Common myeloid progenitor, CD34-positive (primary cell): ENCODE results near the gene TTC7B.
A peak's percentile ranks its signal among the peaks of the same experiment; 100 is the strongest.

Experiments
- CTCF ChIA-PET: fragments of 350-600 bp; sonication (Branson Sonifier 250); formaldehyde crosslinking; loops from one replicate; lab custom pipeline; 2021; ENCODE audit warnings: antibody characterized with exemption; lab: Charles Lee
- POLR2A ChIA-PET: fragments of 350-600 bp; sonication (Branson Sonifier 250); formaldehyde crosslinking; loops from one replicate; lab custom pipeline; 2021; ENCODE audit warnings: antibody characterized with exemption; lab: Charles Lee
- DNase-seq, 3 donors: peaks; one replicate each; pipeline versions ENCODE4 v3.0.0 to v3.0.0-alpha.2; 2013
- H3K27ac ChIP-seq, 2 experiments: 1 replicate in 1 of 2; 2 replicates in 1 of 2; pipeline ENCODE4 v1.7.0; 2013; ENCODE audit warnings: inconsistent platforms in 2 of 2, low read length in 2 of 2, mild to moderate bottlenecking in 2 of 2, low read depth in 1 of 2, moderate library complexity in 1 of 2; ENCODE audit not compliant: severe bottlenecking in 2 of 2, insufficient read depth in 1 of 2, poor library complexity in 1 of 2
- H3K27me3 ChIP-seq, 5 experiments: replicated peaks in 2 of 5; 1 replicate in 3 of 5; 2 replicates in 2 of 5; pipeline versions ENCODE4 v1.6.1 to v1.7.0; 2013; ENCODE audit warnings: low read length in 4 of 5, mild to moderate bottlenecking in 2 of 5, moderate library complexity in 2 of 5, inconsistent platforms in 1 of 5; ENCODE audit not compliant: insufficient read depth in 5 of 5, control insufficient read depth in 4 of 5
- H3K36me3 ChIP-seq, 4 experiments: 1 replicate in 2 of 4; 2 replicates in 2 of 4; pipeline versions ENCODE4 v1.6.1 to v1.7.0; 2013; ENCODE audit warnings: low read length in 3 of 4, control low read depth in 1 of 4, mild to moderate bottlenecking in 1 of 4; ENCODE audit not compliant: control insufficient read depth in 4 of 4, insufficient read depth in 4 of 4
- H3K4me1 ChIP-seq, 4 experiments: 1 replicate in 3 of 4; 2 replicates in 1 of 4; pipeline versions ENCODE4 v1.6.1 to v1.7.1; 2013; ENCODE audit warnings: low read length in 3 of 4, mild to moderate bottlenecking in 3 of 4, control low read depth in 1 of 4, inconsistent platforms in 1 of 4, moderate library complexity in 1 of 4; ENCODE audit not compliant: control insufficient read depth in 4 of 4, insufficient read depth in 4 of 4; ENCODE audit errors: control extremely low read depth in 1 of 4
- H3K4me3 ChIP-seq, 7 experiments: 1 replicate in 4 of 7; 2 replicates in 3 of 7; pipeline versions ENCODE4 v1.5.1 to v1.7.0; 2013; ENCODE audit warnings: mild to moderate bottlenecking in 7 of 7, low read length in 6 of 7, moderate library complexity in 6 of 7, inconsistent platforms in 2 of 7, low read depth in 2 of 7, control low read depth in 1 of 7; ENCODE audit not compliant: insufficient read depth in 4 of 7, control insufficient read depth in 1 of 7; ENCODE audit errors: extremely low read depth in 1 of 7
- H3K9me3 ChIP-seq, 5 experiments: 1 replicate in 4 of 5; 2 replicates in 1 of 5; pipeline versions ENCODE4 v1.6.1 to v1.7.1; 2013; ENCODE audit warnings: low read length in 4 of 5, mild to moderate bottlenecking in 2 of 5, inconsistent platforms in 1 of 5, low read depth in 1 of 5, moderate library complexity in 1 of 5; ENCODE audit not compliant: control insufficient read depth in 4 of 5, insufficient read depth in 2 of 5; ENCODE audit errors: control extremely low read depth in 1 of 5
- WGBS: methylation state at CpG from one replicate; pipeline ENCODE4 v1.1.5; 2013; ENCODE audit not compliant: insufficient coverage; 5-methylcytosine and 5-hydroxymethylcytosine counted together

TTC7B gene

GRCh38 chr14:90505531-90505930 lies 310.7 kb downstream of the TTC7B start:
- Histone ChIP-seq H3K27me3 (peaks cover 0 to 5% (median 0%) of the 10 kb centered on the region in 5 experiments), H3K27ac (no peak overlapping the region), H3K36me3 (no peaks in the 10 kb centered on the region), H3K4me3 (no peak overlapping the region), H3K4me1 (peaks cover 0 to 57% (median 28%) of the 10 kb centered on the region in 4 experiments), H3K9me3 (no peaks in the 10 kb centered on the region)
- WGBS: 98% methylated on average over 6 of the region's 13 CpGs
- POLR2A ChIA-PET: no interaction called here
- no peak for DNase-seq
- CTCF ChIA-PET: interaction anchor here (1.5 kb wide), 1 partner anchor 106 kb away, joined by 5 read pairs; no protein-coding TSS in a partner anchor

DNA sequence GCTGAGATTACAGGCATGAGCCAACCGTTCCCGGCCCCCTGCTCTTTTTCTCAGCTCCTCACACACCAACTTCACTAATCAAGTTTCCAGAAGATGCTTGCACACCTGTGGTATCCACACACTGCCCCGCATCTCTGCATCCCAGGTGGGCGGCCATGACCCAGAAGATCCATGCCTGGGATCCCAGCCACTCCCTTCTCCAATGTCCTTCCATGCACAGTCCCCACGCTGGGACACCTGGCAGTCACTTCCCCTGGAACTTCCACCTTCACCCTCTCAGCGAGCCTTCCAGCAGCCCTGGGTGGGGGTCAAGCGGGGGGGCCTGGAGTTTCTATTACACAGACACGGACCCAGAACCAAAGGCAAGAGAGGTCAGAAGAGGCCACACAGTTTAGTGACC lies 311.6 kb downstream of the TTC7B start:
- CTCF ChIA-PET: no interaction called here
- DNase-seq: no peak
- peaks cover 0 to 55% (median 30%) of the 10 kb centered on the region in 4 experiments for H3K4me1 ChIP-seq
- peaks cover 0 to 7% (median 0%) of the 10 kb centered on the region in 5 experiments for H3K27me3 ChIP-seq
- POLR2A ChIA-PET: no interaction called here
- H3K36me3 ChIP-seq: no peaks in the 10 kb centered on the region
- no peak overlapping the region for H3K27ac ChIP-seq
- H3K4me3 ChIP-seq: no peak overlapping the region
- 94% methylated on average over 8 of the region's 8 CpGs for WGBS
- no peaks in the 10 kb centered on the region for H3K9me3 ChIP-seq

GRCh38 chr14:90503582-90503981 lies 312.6 kb downstream of the TTC7B start:
- Histone ChIP-seq H3K36me3 (no peaks in the 10 kb centered on the region), H3K9me3 (no peaks in the 10 kb centered on the region), H3K27ac (no peak overlapping the region), H3K4me3 (no peak overlapping the region), H3K4me1 (peaks cover 0 to 44% (median 20%) of the 10 kb centered on the region in 4 experiments), H3K27me3 (peaks cover 0 to 6% (median 0%) of the 10 kb centered on the region in 5 experiments)
- ChIA-PET CTCF (no interaction called here), POLR2A (no interaction called here)
- 83% methylated on average over 4 of the region's 5 CpGs for WGBS
- no peak for DNase-seq

- H3K9me3 ChIP-seq: no peaks in the 10 kb centered on the region
- peaks cover 0 to 3% (median 0%) of the 10 kb centered on the region in 5 experiments for H3K27me3 ChIP-seq
- H3K4me1 ChIP-seq: peaks cover 0 to 36% (median 14%) of the 10 kb centered on the region in 4 experiments
- ChIA-PET CTCF (no interaction called here), POLR2A (no interaction called here)
- DNase-seq: no peak
- H3K4me3 ChIP-seq: no peak overlapping the region
- H3K27ac ChIP-seq: no peak overlapping the region
- H3K36me3 ChIP-seq: no peaks in the 10 kb centered on the region
Observed at GRCh38 chr14:90502760-90503159, 313.5 kb downstream of the TTC7B start.

DNA sequence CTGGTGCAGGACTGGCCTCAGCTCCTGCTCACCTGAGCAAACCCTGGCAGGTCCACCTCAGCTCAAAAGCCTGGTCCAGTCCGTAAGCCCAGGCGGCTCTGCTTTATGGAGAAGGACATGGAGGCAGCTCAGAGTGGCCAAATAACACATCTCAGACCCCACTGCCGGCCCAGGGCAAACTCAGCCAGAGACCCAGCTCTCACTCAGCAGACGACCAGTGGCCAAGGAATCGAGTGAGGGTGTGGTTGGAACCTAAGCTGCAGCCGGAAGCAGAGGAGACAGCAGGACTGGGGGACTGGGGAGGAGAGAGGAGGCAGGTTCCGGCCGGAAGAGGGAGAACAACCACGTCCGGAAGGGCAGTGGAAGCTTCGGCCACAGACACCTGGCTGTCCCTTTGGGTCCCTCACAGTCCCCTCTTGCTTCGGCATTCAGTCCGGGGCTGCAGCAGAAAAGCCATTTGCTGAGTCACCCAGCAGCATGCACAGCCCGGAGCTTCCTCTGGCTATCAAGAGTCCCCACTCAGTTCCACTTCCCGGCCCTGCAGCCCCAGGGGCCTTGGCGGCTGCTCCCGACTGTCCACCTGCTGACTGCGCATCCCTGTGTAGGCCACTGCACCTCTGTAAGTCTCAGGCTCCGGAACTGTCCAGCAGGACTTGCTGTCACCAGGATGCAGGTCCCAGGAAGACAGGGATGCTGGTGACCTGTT lies 315.4 kb downstream of the TTC7B start:
- Histone ChIP-seq H3K27ac (no peak overlapping the region), H3K4me1 (peaks cover 0 to 34% (median 14%) of the 10 kb centered on the region in 4 experiments), H3K36me3 (no peaks in the 10 kb centered on the region), H3K27me3 (peaks cover 0 to 2% (median 0%) of the 10 kb centered on the region in 5 experiments), H3K4me3 (peak overlapping the region in 4 of 7 experiments; percentile 9 to 54 (median 30)), H3K9me3 (no peaks in the 10 kb centered on the region)
- WGBS: 17% methylated on average over 16 of the region's 19 CpGs
- CTCF ChIA-PET: interaction anchor here (0.7 to 1.2 kb wide), 3 partner anchors 16 to 46 kb away, joined by 3 to 4 read pairs (median 3); no protein-coding TSS in a partner anchor
- POLR2A ChIA-PET: interaction anchor here (0.7 to 1.1 kb wide), 3 partner anchors 17 to 95 kb away, joined by 3 read pairs; no protein-coding TSS in a partner anchor
- DNase-seq: peak in 2 of 3 donors; percentile 71 to 77

DNA sequence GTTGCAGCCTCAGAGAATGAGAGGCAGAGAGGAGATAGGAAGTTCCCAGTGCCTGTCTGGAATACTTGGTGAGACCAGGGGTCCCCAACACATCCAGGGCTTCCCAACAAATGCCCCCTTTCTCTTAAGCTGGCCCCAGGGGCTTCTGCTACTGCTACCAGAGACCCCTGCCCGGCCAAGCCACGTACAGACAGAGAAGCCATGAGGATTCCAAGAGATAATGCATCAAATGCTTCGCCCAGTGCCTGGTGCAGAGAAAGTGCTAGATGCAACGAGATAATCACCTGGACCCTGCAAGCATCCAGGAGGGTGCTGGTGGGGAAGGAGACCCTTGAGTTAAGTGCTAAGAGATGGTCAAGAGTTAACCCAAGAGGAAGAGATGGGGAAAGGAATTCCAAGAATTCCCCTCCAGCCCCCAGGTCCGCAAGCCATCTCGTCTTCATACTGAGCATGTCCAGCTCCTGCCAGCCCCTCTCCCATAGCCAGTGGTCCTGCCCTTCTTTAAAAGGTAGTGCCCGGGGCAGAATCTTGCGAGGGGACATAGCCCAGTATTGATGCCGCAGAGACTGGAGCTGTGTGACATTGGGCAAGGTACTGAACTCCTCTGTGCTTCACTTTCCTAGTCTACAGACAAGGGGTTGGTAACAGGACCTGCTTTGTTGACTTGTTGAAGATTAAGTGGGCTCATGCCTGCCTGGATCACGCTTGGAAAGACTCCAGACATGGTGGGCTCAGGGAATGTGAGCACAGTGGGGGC lies 316.1 kb downstream of the TTC7B start:
- DNase-seq: no peak
- H3K27ac ChIP-seq: no peak overlapping the region
- peak overlapping the region in 1 of 7 experiments; percentile 40 for H3K4me3 ChIP-seq
- no peaks in the 10 kb centered on the region for H3K36me3 ChIP-seq
- 98% methylated on average over 10 of the region's 10 CpGs for WGBS
- no peaks in the 10 kb centered on the region for H3K9me3 ChIP-seq
- H3K27me3 ChIP-seq: peaks cover 0 to 2% (median 0%) of the 10 kb centered on the region in 5 experiments
- CTCF ChIA-PET: interaction anchor here (0.7 to 1.2 kb wide), 3 partner anchors 16 to 45 kb away, joined by 3 to 4 read pairs (median 3); no protein-coding TSS in a partner anchor
- POLR2A ChIA-PET: interaction anchor here (0.7 to 1.1 kb wide), 3 partner anchors 17 to 94 kb away, joined by 3 read pairs; no protein-coding TSS in a partner anchor
- H3K4me1 ChIP-seq: peaks cover 0 to 30% (median 14%) of the 10 kb centered on the region in 4 experiments
